D341Med (cell line): ENCODE data around the gene INSC.

ENCODE experiments used
- DNase-seq: peaks from one replicate; pipeline ENCODE4 v3.0.0; 2012; ENCODE audit warnings: low spot score

Gene INSC

DNA sequence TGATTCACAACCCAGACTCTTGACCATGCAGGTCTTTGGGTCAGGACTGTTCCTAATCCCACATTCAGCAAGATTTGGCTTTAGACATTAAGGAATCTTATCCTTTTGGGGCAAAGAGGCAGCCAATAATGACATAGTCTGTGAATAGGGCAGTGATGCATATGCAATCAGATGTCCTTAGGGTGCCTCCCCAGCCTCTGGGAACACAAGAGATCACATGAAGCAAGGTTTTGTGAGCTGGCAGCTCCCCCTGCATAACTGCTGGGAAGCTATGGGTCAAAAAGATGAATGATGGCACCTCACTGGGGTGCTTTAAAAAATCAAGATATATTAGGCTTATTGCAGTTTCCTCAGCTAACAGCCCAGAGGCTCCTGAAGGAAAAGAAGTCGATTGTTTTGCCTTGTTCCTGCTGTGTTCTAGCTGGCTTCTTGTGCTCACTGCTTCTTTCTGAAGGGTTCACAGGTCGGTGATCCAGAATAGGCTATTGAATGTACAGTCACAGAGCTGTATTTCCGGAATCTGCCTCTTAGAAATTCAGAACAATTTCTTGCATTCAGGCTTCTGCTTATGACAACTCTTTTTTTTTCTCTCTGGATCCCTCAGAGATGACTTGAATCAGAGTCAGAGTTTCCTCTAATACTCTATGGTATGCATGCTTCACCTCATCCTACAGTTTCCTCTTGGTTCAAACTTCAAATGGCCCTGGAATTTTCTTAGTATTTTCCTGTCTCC, 31.7 kb downstream of the INSC start:
- no peak for DNase-seq

DNA sequence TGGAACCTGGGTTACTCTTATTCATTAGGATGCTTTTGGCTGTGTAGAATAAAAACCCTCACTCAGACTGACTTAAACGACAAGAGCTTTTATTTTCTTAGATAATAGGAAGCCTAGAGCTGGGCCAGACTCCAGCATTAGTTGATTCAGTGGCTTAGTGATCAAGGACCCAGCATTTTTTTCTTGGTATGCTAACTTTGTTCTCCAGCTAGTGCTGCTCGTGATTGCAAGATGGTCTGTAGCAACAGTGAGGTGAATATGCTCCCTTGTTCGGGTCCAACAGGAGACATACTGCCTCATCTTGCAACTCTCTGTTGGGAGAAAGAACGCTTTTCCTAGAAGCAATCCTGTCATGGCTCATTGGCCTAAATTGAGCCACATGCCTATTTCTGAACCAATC, 33.4 kb downstream of the INSC start:
- no peak for DNase-seq

DNA sequence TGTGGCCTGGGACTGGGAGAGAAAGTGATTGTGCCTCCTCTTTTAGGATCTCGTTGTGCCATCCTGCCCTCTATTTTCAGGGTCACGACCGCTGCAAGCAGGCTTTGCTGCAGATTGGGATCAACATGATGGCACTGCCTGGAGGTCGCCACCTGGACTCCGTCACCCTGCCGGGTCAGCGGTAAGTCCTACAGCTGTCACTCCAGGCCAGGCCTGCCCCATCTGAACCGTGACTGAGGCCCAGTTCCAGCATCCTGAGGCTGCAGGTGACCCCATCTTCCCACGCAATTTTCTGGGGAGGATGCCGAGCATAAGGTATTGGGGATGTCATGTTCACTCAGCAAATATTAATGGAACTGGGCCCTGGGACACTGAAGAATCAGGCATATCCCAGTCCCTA, 34.3 kb downstream of the INSC start:
- no peak for DNase-seq

DNA sequence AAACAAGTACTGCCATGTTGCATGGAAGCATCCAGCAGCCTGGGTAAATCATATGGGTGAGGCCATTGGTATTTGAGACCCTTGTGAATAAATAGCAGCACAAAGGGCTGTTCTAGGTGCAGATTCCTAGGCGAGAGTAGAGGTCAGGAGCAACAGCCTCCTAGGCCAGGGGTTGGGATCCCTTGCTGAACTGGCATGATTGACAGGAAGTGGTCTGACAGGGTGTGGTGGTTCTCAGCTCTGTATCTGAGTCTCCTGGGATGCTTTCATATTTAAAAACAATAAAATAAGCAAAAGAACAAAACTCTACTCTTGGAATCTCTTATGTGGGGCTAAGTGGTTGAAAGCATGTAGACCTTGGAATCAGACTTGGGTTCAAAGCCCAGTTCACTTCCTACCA, 35.8 kb downstream of the INSC start:
- DNase-seq: no peak

DNA sequence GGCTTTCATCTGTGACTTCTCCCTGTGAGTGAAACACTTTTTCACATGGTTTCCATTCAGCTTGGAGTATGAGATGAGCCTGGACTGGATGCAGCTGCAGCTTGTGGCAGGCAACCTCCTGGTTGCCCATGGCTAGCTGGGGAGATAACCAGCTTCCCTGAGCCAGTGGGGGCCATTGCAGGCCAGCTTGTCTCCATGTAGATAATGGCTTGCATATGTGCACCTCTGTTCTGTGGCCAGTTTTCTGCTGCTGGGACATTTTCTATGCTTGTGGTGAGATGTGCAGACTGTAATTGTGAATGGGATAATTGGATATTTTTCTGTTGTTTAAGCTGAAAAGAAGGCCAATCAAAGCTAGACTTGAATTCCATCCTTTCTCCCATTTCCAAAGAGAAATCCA, 38.5 kb downstream of the INSC start:
- no peak for DNase-seq

DNA sequence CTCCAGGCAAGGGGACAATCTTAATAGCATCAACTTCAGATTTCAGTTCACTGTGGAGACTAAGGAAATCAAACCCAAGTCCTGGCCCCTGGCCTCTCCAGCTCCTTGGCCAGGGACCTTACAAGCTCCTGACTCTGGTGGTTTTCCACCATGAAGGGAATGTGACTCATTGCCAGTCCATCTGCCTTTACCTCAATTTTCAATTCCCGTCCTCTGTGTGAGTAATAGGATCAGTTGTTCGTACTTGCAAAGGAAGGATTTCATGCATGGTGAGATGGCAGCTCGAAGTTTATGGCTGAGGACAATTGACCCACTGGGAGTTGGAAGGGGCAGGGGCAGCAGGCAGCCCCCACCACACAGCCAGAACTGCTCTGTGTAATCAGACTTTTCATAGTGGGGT, 42.5 kb downstream of the INSC start:
- no peak for DNase-seq

DNA sequence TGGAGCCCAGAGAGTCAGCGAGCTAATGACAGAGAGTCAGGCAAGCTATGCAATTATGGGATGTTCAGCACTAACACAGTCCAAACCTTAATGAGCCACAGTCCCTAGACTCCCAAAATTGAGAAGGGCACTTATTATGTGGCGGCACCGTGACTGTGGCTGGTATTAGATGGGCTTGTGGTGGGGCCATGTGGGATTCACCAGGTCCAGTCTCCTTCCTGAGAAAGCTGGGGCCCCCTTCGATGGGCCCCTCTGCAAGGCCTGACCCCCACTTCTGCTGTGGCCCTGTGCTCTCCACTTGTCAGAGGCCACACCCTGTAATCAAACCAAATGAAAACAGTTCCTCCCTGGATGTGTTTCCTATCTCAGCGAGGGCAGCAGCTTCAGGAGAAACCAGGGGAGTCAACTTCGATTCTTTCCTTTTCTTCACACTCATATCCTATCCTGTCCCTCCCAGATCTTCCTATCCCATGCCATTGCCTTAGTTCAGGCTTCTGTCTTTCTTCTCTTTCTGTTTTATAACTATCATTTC, 42.9 kb downstream of the INSC start:
- no peak for DNase-seq

DNA sequence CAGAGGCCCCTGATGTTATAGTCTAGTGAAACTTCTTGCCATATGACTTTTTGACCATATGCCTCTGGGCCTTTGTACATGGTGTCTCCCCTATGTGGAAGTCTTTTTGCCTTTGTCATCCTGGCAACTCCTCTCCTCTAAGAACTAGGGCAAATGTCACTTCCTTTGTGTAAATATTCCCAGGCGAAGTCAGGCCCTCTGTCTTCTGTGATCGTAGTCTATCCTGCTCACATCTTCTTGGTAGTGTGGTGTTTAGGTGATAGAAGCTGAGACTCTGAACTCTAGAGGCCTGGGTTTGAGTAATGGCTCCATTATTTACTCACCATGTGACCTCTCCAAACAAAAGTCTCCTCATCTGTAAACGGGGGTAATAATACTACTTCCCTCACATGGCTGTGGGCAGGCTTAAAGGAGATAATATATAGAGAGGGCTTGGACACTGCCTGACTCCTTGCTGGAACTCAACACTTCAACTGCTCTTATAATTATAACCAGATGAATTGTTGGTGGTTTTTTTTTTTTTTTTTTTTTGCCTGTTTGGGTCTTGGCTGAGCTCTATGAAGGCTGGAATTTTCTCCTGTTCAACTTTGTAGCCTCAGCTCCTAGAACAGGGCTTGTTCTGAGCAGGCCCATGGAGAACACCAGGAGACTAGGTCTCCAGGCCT, 43.8 kb downstream of the INSC start:
- DNase-seq: no peak

DNA sequence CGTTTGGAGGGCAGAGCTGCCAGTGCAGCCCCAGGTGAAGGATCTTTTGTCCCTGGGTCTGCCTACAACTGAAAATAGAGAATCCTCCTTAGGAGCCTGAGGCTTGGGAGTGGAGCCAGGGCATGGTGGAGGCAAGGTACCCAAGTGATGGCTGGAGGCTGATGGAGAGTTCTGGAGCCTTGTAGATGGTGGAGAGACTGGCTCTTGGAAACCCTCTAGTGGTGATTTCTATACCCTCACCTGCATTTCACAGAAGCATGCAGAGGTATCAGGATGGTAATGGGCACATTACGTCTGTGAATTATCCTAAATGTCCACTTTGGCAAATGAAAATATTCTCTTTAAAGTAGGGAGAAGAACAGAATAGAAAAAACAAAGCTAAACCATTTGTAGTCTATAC, 44.4 kb downstream of the INSC start:
- no peak for DNase-seq

DNA sequence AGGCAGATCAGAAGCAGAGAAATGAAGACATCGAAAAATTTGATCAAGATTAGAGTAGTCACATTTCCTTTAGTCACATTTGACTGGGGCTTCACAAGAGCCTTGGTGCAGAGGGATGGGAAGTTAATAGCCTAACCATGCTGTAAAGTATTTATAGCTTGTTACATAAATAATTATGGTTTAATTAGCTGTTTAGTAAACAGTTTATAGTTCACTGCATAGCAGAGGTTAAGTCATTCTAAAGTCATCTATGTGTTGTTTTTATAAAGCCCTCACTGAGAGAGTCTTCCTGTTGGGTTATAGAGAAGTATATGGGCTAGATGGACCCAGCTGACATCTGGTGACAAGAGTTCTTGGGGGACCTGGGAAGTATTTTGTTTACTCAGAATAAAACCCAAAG, 47.1 kb downstream of the INSC start:
- no peak for DNase-seq

DNA sequence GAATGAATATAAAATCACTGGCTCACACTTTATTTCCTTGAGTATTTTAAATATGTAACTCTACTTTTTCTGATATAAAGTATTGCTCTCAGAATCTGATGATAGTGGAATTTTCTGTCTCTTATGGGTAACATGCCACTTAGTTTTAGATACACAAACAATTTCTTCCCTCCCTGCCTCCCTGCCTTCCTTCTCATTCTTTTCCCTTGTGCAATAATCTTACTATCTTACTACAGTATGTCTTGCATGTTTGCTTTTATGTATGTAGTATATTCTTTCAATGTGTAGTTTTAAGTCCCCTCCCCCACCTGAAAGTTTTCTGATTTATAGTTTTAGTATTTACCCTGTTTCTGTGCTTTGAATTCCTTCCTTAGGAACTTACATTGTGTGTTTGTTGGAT, 48.4 kb downstream of the INSC start:
- DNase-seq: no peak

DNA sequence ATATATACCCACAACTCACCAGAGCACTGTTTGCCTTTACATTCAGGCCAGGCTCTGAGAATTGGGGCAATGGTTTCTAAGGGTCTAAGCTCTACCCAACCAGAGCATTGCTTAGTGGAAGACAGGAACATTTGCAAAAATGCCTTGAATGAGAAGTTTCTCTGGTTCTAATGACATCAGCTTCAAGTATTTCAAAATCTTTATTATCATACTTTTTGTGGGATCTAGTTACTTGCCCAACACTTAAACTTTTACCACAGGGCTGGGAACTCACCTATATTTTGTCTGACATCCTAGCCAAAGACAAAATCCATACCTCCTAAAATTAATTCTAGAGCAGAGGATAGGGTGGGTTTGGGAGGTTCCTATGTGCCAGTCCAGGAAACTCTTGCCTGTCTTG, 51.5 kb downstream of the INSC start:
- no peak for DNase-seq

DNA sequence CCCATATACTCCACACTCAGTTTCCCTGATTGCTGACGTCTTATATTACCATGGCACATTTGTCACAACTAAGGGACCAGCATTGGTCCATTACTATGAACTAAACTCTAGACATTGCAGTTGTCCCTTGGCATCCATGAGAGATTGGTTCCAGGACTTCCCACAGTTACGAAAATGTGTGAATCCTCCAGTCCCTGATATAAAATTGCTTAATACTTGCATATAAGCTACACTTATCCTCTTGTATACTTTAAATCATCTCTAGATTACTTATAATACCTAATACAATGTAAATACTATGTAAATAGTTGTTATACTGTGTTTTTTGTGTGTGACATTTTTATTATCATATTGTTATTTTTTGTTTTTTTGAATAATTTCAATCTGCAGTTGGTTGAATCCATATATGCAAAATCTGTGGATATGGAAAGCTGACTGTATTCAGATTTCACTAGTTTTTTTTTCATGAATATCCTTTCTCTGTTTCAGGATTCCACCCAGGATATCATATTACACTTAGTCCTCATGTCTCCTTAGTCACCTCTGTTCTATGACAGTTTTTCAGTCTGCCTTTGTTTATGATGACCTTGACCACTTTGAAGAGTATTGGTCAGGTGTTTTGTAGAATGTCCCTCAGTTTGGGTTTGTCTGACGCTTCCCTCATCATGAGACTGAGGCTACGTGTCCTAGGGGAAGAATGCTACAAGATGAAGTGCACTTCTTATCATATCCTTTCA, 55.3 kb downstream of the INSC start:
- DNase-seq: no peak

DNA sequence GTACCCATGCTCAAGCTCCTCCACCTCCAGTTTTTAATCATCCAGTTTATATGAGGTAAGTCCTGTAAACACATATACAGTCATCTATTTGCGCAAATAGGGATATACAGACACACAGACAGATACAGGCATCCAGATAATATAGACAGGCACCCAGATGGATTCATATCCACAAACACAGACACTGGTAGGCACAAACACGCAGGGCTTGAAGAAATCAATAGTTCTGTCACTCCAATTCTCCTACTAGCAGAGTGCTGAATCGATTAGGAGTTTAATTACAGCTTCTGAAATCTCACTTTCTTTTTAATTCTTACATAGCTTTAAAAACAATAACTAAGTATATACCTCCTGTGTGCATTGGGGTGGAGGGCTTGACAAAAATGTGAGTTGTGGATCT, 56.0 kb downstream of the INSC start:
- DNase-seq: no peak

DNA sequence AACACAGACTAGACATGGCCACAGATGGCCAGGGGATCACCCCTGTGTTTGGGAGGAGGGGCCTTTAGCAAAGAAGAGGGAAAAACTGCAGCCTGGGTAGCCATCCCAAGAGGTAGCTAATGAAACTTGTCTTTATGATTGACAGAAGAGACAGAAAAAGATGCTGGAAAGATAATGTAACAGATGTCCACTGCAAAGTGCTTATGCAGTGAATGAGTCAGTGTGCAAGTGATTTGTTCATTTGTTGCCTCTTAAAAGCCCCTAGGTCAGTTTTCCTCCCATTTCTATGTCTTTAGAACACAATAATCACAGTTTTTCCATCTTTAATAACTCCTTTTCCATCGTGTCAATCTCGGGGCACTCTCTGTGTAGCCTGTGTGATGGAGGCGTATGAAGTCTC, 57.2 kb downstream of the INSC start:
- no peak for DNase-seq

DNA sequence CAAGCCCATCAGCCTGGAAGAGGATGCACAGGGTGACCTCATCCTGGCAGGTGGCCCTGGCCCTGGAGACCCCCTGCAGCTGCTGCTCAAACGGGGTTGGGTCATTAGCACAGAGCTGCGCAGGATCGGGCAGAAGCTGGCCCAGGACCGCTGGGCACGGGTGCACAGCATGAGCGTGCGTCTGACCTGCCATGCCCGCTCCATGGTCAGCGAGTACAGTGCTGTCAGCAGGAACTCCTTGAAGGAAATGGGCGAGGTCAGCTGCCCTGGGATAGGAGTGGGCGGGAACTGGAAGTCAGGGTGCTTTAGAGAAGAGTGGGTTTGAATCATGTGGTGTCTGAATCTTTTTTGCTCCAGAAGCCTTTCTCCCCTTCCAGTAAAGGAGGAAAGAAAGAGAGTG, 61.1 kb downstream of the INSC start:
- DNase-seq: no peak

DNA sequence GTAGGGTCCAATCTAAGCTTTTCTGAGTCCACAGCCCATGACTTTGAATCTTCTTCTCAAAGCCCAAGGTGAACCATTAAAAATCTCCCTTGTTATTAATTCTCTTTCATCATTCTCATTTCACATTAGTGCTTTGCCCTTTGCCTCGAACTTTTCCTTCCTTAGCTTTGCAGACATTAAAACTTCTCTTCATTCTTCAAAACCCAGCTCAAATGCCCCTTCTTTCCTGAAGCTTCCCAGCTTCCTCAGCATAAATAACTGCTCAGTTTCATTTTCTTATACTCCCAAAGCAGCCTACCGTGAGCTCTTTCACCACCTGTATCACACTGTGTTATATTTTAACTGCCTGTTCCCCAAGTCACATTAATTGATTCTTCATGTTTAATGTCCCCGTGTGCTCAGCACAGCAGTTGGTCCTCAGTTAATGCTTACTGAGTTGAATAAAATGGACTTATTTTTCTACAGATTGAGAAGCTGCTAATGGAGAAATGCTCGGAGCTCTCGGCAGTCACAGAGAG, 62.0 kb downstream of the INSC start:
- no peak for DNase-seq

DNA sequence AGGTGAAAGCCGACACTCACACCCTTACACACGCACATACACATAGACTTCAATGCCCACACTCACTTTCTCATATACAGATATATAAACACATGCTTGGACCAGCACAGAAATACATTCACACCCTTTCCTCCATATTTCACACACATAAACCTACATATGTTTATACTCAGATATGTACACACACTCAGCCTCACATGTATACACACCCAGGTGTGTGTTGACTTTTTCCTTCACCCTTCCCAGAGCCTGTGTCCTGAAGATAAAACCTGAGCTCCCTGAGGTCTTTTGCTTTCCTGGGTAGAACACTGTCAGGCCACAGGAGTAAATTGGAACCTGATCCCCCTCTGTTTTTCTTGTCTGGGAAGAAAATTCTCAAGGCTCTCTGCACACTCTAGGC, 62.8 kb downstream of the INSC start:
- DNase-seq: no peak

DNA sequence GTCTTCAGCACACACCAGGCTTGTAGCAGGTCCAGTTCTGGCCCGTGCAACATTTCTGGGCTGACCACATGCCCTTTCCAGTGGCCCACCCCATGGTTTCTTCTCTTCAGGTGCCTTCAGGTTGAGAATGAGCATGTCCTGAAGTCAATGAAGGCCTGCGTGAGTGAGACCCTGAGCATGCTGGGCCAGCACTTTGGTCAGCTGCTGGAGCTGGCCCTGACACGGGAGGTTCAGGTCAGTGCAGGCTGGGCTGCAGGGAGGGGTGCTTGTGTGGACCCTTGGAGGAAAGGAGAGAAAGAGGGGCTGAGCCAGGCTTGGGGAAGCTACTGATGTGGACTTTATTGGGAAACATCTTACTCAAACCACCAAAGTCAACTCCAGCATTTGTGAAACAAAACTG, 63.5 kb downstream of the INSC start:
- DNase-seq: no peak

DNA sequence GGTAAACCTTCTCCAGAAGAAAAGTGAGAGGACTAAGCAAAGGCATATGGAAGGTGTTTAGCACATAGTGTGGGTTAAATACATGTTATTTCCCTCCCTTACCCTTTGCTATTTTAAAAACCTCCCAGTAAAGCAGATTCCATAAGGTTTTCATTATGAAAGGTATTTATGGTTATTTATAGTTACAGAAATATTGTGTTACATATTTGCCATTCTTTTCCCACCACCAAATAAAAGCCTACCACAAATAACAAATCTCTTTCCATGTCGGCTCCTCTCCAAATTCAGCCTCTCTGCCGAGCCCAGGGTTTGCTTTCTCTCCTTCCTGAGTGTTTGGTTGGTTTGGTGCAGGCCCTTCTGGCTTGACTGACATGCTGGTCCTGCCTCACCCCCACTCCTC, 64.4 kb downstream of the INSC start:
- no peak for DNase-seq

DNA sequence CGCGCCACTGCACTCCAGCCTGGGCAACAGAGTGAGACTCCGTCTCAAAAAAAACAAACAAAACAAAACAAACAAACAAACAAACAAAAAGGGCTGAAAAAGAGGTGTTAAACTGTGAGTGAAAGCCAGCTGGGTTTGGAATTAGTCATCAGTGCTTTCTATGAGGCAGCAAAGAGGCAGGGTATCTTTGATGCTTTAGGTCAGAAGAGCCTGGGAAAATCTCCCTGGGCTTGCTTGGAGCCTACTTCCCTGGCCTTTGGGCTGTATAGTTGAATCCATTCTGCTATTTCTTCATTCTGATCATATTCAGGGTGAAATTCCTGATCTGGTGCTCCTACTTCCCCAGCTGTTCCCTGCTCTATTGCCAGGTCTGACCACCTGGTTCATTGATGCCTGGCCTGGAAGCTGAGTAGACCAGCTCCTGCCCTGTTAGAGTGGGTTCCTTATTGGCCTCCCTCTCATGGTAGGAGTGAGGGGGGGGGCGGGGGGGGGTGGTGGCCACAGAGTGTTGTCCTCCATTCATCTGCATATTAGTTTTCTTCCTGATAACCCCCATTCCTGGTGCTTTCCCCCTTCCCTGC, 65.6 kb downstream of the INSC start:
- DNase-seq: no peak

DNA sequence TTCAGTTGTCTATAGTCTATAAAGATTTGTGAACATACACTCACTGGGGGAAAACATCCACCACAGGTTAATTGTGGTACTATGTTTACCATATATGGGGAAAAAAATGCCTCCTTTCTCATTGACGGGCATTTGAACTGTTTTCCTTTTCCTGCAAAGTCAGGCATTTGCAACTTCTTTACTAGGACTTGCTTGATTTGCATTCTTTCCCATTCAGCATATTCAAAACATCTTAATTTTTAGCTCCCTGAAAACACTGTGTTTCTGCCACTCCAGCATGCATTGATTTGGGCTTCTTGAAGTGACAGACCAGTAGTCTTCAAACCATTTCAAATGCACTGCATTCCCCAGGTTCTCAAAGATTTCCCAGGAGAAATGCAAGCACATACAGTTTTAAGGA, 67.6 kb downstream of the INSC start:
- DNase-seq: no peak

DNA sequence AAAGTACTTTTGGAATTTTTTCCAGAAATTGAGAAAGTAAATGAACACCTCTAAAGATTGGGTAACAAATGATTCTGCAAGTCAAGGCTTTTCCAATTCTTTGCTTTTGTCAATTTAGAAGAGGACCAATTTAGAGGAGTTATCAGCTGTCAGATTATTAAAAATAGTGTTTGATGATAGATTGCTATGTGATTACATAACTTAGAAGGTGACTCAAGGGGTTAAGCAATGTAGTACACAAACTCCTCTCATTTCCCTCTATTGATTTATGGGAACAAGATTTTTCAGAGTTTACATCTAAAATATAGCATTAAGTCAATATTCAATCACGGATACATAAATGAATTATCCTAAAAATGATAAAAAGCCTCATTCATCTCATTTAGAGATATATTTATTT, 70.3 kb downstream of the INSC start:
- no peak for DNase-seq
